Mesothelial cell of epicardium (in vitro differentiated cells): Measurements from ENCODE around the gene ABR. TPM values are rescaled to one million over a fixed set of nuclear protein-coding genes. Genes with fewer than 3 reads are reported as not detected.

Experiments
- DNase-seq, 2 experiments: peaks; one replicate each; pipeline ENCODE4 v3.0.0; 2021; ENCODE audit warnings: low spot score in 2 of 2; ENCODE audit not compliant: unreplicated experiment in 2 of 2
- H3K27ac Mint-ChIP-seq: 2 replicates; pipeline ENCODE4 v1.8.0; 2021; ENCODE audit warnings: mixed read lengths
- H3K27me3 Mint-ChIP-seq: 2 replicates; pipeline ENCODE4 v1.8.0; 2021; ENCODE audit warnings: low read depth, mixed read lengths
- H3K36me3 Mint-ChIP-seq: 2 replicates; pipeline ENCODE4 v1.8.0; 2021; ENCODE audit warnings: mixed read lengths
- H3K4me1 Mint-ChIP-seq: 2 replicates; pipeline ENCODE4 v1.8.0; 2021; ENCODE audit warnings: mixed read lengths
- H3K4me3 Mint-ChIP-seq: 2 replicates; pipeline ENCODE4 v1.8.0; 2021; ENCODE audit warnings: mild to moderate bottlenecking, moderate library complexity, mixed read lengths
- H3K9me3 Mint-ChIP-seq: 2 replicates; pipeline ENCODE4 v1.8.0; 2021; ENCODE audit warnings: mixed read lengths
- CTCF ChIP-seq: fragments of 200-600 bp; sonication (generic); IDR thresholded peaks from one replicate; pipeline ENCODE4 v1.5.0; 2021; ENCODE audit warnings: antibody characterized with exemption; ENCODE audit not compliant: unreplicated experiment
- total RNA-seq: library from RNA; stranded (reverse); gene quantifications from 3 replicates; pipeline ENCODE4 v1.2.1, GENCODE V29; 2021

ABR gene
- total RNA-seq, 1 donor from 2014 or later, result 70.1 TPM

- H3K27me3 Mint-ChIP-seq, result no peaks in the 10 kb centered on the region
- H3K27ac Mint-ChIP-seq, result no peak overlapping the region
- H3K4me1 Mint-ChIP-seq, result no peaks in the 10 kb centered on the region
- H3K36me3 Mint-ChIP-seq, result no peaks in the 10 kb centered on the region
- DNase-seq, result no peak
- TF ChIP-seq CTCF, result no peak
- H3K9me3 Mint-ChIP-seq, result no peaks in the 10 kb centered on the region
- H3K4me3 Mint-ChIP-seq, result no peak overlapping the region
Measured at GRCh38 chr17:987931-988330, 191.8 kb downstream of the ABR start.

- Mint-ChIP-seq H3K9me3 (no peaks in the 10 kb centered on the region), H3K27me3 (no peaks in the 10 kb centered on the region), H3K36me3 (no peaks in the 10 kb centered on the region), H3K27ac (no peak overlapping the region), H3K4me3 (no peak overlapping the region), H3K4me1 (no peaks in the 10 kb centered on the region)
- no peak for TF ChIP-seq CTCF
- DNase-seq, result no peak
Measured at GRCh38 chr17:986322-986929, 193.4 kb downstream of the ABR start.

GRCh38 chr17:983921-984320, 195.9 kb downstream of the ABR start:
- DNase-seq, result no peak
- Mint-ChIP-seq H3K4me1 (peaks cover 5% of the 10 kb centered on the region), H3K36me3 (no peaks in the 10 kb centered on the region), H3K9me3 (no peaks in the 10 kb centered on the region), H3K4me3 (no peak overlapping the region), H3K27ac (no peak overlapping the region), H3K27me3 (no peaks in the 10 kb centered on the region)
- no peak for TF ChIP-seq CTCF

GRCh38 chr17:981292-981658, 198.5 kb downstream of the ABR start:
- peak overlapping the region; percentile 85 for H3K4me3 Mint-ChIP-seq
- no peak for DNase-seq
- peaks cover 24% of the 10 kb centered on the region for H3K4me1 Mint-ChIP-seq
- H3K27me3 Mint-ChIP-seq, result no peaks in the 10 kb centered on the region
- H3K36me3 Mint-ChIP-seq, result no peaks in the 10 kb centered on the region
- TF ChIP-seq CTCF, result peak; percentile 8
- no peak overlapping the region for H3K27ac Mint-ChIP-seq
- no peaks in the 10 kb centered on the region for H3K9me3 Mint-ChIP-seq

- Mint-ChIP-seq H3K36me3 (no peaks in the 10 kb centered on the region), H3K4me3 (peak overlapping the region; percentile 85), H3K9me3 (no peaks in the 10 kb centered on the region), H3K4me1 (peaks cover 30% of the 10 kb centered on the region), H3K27me3 (no peaks in the 10 kb centered on the region), H3K27ac (peak overlapping the region; percentile 74)
- peak; percentile 57 to 74 for DNase-seq
- TF ChIP-seq CTCF, result peak; percentile 67
Measured at GRCh38 chr17:980406-981291, 199.1 kb downstream of the ABR start.
